ENCODE results near the gene PTPN6. TPM values are rescaled to one million over a fixed set of nuclear protein-coding genes. Genes with fewer than 3 reads are reported as not detected.

PTPN6 gene
- total and polyA plus RNA-seq, 2 of the 13 experiments (the other 11 are each of a cell fraction or from before 2014, with no cell fraction given): 10.5 to 10.6 TPM

GRCh38 chr12:6981152-6982052 is 30.2 kb downstream of the PTPN6 start (continued):
- TF ChIP-seq ZNF580 (CRISPR knock-in tag; IDR thresholded peaks at IDR 0.05; ENCODE audit: borderline replicate concordance, low read depth) (no peak), SRF (IDR thresholded peaks at IDR 0.05; ENCODE audit: low read depth, low read length) (peak; percentile 19; the same call in 1 of the 2 replicates), ZNF639 (CRISPR knock-in tag; conservative IDR thresholded peaks at IDR 0.05) (no peak), HNF1A (IDR thresholded peaks at IDR 0.05; ENCODE audit: low read depth) (no peak), HNF1A (CRISPR knock-in tag; IDR thresholded peaks at IDR 0.05; ENCODE audit: borderline replicate concordance) (peak; percentile 50; the same call in 1 of the 2 replicates), SYNCRIP (IDR thresholded peaks at IDR 0.05; ENCODE audit: insufficient read depth, low read depth, low read length) (no peak), TFDP2 (CRISPR knock-in tag; IDR thresholded peaks at IDR 0.05) (no peak), RFX5 (IDR thresholded peaks at IDR 0.05; ENCODE audit: low read depth, low read length) (no peak), ZXDC (CRISPR knock-in tag; IDR thresholded peaks at IDR 0.05) (no peak), ZSCAN22 (CRISPR knock-in tag; IDR thresholded peaks at IDR 0.05) (no peak), MAFK (conservative IDR thresholded peaks at IDR 0.05 in 1 of 2, IDR thresholded peaks at IDR 0.05 in 1 of 2; ENCODE audit: low read length in 2 of 2) (peak in 1 of 2 experiments; percentile 23; a peak in 3 of 4 replicates), ZNF263 (CRISPR knock-in tag; IDR thresholded peaks at IDR 0.05) (0 out of 2 replicates have a peak, but pooled peaks have one; percentile 8), JARID2 (CRISPR knock-in tag; IDR thresholded peaks at IDR 0.05; ENCODE audit: insufficient replicate concordance) (no peak), SOX5 (CRISPR knock-in tag; IDR thresholded peaks at IDR 0.05; ENCODE audit: borderline replicate concordance) (peak; percentile 48; the same call in 1 of the 2 replicates), RFXANK (CRISPR knock-in tag; IDR thresholded peaks at IDR 0.05) (no peak), ZNF607 (CRISPR knock-in tag; IDR thresholded peaks at IDR 0.05; ENCODE audit: borderline replicate concordance) (no peak), NCOA2 (CRISPR knock-in tag; IDR thresholded peaks at IDR 0.05) (peak; percentile 85; the same call in 1 of the 2 replicates), PHF5A (CRISPR knock-in tag; IDR thresholded peaks at IDR 0.05; ENCODE audit: low read depth, unreplicated experiment) (peak; percentile 52), ZFP37 (CRISPR knock-in tag; IDR thresholded peaks at IDR 0.05; ENCODE audit: borderline replicate concordance) (0 out of 2 replicates have a peak, but pooled peaks have one; percentile 28)
